GM18498 (cell line): Measurements from ENCODE around the gene SMYD3.

Experiments
- ATAC-seq: cut with Tn5 transposase; IDR thresholded peaks from one replicate; pipeline ENCODE4 v1.9.1; 2021; ENCODE audit warnings: mild to moderate bottlenecking, moderate library complexity; ENCODE audit not compliant: unreplicated experiment

Gene SMYD3

DNA sequence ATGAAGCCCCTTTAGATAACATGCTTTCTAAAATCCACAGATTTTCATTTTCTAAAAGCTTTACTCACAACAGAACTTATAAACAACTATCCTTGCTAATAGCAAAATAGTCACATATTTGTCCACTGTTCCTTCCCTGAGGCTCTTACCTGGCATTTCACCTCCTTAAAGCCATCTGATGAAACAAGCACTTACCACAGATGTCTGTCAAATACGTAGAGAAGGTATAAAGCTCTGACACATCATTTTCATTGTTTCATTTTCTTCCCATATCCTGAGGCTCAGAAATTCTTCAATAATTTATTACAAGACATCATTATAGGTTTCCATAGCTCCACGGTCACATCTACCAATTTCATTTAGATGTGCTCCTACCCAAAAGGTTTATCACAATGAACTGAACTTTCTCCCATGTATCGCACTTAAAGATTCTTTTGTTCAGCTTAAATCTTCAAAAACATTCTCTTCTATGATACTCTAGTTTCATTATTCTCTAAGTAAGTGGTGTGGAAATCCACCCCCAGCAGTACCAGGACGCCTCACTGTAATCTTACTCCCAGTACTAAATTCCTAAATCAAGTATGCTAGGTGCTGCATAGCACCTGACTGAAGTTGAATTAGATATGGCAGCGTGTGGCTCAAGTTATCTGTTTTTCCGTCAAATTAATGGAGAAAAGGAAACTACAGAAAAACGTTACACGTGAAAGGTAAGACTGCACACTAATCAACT, 569.6 kb downstream of the SMYD3 start:
- ATAC-seq: no peak

DNA sequence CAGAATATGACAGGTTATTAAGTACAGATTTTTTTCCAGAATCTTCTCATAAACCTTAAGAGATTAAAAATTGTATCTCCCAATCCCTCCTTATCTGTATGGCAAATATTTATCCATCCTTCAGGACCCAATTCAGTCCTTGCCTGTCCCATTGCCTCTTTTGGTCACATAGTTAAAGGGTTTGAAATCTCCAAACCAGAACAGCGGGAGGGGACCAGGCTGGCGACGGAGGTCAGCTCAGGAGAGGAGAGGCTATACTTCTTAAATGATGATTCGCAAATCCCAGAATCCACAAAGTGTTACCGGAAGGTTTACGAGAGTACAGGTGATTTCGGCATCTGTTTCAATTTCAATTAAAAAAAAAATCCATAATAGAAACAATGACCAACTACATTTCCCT, 572.7 kb downstream of the SMYD3 start:
- no peak for ATAC-seq

DNA sequence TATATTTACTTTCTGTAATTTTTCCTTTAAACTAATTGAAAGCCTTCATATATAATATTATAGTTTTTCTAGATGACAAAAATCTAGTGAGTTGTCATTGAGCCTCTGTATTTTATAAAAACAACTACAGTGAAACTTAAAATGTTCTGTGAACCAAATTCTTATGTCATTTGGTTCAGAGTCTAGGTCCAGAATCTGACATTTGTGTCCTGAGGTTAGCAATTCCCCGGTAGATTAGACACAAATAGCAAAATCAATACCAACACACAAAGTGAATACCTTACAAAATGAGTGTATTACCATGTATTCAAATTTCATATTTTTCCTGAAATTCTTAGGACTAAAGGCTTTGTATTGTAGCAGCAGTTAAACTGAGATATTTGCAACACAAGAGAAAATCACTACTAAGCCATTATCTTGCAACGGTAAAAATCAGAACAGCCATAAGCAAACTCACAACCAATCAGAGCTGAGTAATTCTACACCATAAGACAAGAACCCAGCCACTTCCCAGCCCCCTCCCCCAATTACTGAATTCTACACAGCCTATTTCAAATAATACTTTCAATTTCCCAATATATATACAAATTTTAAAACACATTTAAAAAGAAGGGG, 573.5 kb downstream of the SMYD3 start:
- ATAC-seq: no peak

DNA sequence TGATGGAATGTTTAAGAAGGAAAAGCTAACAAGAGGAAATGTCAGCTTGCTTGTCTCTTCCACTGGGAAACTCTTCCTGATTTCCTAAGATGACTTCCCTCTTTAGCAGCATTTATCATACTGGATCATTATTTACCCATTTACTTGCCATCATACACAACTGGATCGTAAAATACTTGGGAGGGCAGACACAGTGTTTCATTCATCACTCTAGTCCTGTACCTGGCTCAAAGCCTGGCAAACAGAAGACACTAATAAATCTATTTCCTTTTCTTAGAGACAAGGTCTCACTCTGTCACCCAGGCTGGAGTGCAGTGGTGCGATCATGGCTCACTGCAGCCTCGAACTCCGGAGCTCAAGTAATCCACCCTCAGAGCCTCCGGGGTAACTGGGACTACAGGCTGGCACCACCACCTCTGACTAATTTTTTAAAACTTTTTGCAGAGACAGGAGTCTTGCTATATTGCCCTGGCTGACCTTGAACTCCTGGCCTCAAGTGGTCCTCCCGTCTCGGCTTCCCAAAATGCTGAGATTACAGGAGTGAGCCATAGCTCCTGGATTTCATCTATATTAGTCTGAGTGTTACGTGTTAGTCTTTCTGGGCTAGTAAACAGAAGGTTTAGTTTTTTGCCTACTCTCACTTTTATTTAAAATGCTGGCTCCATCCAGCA, 574.6 kb downstream of the SMYD3 start:
- ATAC-seq: no peak

DNA sequence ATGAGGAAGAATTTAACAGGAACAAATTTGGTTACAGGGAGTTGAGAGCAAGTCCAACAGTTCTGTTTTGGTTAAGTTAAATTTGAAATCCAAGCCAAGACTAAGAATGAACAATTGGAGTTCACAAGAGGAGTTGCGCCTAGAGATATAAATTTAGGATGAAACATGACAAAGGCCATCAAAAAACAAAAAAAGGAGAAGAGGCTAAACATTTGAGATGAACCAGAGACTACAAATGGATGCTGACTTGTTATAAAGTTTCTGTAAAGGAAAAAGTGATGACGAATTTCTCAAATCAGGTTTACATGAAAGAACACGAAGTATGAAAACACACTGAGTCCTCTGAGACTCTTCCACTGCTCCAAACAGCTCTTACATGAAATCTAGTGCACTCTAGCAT, 575.6 kb downstream of the SMYD3 start:
- no peak for ATAC-seq

DNA sequence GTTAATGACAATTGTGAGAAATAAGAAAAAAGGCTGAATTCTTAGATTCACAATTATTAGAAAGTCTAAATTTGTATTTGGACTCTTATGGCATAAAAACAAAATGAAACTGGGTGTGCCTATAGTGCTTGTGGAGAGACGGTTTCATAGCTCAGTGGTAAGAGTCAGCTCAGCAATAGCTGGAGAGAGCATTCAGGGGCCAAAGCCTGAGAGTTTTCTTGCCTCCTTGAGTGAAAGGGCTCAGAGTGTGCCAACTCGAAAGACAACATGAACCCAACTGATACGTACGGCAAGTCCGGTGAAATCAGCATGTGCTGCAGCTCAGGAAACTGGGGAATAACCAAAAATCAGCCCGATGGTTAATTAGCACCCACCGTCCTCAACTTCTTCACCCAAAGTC, 577.9 kb downstream of the SMYD3 start:
- ATAC-seq: no peak

DNA sequence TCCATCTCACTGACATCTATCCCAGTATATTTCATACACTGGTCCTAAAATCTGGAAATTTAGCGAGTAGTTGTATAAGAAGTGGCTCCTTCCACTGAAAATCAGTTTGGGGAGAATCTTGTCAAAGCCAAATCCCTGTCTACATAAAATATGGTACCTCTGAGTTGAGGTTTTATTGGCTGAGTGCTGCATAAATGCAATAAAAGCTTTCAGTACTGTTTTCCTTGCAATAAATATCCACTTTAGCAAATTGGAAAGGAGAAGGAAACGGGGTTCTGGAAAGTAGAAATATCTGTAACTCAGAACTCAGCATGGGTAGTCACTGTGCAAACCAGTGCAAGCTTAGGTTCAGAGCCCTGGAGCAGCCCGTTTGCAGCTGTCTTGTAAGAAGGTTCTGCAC, 580.2 kb downstream of the SMYD3 start:
- no peak for ATAC-seq

DNA sequence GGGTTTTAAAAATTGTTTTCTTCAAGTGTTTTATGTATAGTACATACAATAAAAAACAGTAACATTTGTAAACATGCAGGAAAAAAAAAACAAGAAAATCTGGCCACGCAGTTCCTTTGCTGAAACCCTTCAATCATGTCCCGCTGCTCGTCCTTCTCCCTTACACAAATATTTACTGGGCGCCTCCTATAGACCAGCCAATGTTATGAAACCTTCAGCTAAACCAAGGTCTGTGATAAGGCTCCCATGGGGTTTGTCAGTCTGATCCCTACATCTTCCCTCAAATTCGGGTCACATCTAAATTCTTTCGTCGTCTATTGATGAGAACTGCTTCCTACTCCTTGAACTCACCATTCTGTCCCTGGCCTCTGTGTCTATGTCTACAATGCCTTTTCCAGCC, 583.9 kb downstream of the SMYD3 start:
- ATAC-seq: no peak

DNA sequence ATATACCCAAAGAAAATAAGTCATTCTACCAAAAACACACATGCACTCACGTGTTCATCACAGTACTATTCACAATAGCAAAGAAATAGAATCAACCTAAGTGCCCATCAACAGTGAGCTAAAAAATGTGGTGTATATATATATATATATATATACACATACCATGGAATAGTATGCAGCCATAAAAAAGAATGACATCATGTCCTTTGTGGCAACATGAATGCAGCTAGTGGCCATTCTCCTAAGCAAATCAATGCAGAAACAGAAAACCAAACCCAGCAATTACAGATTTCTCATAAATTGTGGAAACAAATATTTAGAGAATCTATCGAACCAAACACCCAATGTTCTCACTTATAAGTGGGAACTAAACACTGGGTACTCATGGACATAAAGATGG, 585.7 kb downstream of the SMYD3 start:
- ATAC-seq: no peak

DNA sequence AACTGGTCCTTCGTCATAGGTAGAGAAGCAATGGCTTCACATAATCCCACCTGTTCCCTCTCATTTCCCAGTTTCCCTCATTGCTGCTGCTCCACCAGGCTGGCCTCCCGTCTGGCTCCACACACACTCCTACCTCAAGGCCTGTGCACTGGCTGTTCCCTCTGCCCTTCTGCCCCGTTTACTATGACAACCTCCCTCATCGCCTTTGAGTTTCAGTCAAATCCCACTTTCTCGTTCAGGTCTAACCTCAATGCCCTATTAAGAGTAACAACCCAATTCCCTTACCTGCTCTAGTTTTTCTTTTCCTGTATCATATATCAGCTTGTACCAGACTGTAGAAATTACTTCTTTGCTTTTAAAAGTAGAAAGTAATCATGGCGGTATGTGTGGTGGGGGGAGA, 589.7 kb downstream of the SMYD3 start:
- ATAC-seq: no peak

DNA sequence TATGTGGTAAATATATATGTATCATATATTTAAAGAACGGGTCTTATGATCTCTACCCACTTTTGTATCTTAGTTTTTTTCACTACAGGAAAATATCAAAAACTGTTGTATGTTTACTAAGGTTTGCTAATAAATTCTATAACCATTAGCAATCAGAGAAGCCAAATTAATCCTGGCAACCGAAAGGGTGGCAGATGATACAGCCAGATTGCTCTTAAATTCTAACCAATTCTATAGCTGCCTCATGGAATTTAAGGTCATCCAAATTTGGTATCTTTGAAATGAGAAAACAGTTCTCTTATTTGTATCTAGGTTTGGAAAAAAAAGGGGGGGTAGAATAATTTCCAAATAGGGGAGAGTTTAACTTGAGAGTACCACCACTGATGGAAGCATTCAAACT, 591.2 kb downstream of the SMYD3 start:
- no peak for ATAC-seq

DNA sequence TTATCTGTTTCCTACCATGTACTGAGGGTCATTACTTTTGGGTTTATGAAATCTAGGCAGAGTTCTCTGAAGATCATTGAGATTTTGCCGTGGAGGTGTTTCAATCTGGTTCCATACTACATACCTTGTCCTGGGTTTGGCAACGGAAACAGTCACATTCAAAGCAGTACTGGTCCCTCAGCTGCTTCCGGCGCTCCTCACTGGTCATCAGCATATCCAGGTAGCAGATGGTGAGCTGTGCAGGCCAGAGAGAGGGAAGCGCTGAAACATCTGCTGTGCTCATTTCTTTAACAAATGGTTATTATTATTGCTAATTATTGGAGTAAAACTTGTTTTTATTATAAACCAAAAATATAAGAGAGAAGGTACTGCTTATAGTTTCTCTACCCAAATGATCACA, 591.7 kb downstream of the SMYD3 start:
- ATAC-seq: no peak

DNA sequence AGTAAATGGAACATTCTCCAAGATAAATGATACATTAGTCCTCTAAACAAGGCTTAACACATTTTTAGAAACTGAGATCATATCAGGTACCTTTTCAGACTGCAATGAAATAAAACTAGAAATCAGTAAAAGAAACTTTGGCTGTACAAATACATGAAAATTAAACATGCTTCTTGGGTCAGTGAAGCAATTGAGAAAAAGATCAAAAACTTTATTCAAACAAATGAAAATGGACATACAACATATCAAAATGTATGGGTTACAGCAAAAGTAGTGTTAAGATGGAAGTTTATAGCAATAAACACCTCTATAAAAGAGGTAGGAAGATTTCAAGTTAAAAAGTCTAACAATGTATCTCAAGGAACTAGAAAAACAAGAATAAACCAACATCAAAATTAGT, 598.5 kb downstream of the SMYD3 start:
- ATAC-seq: no peak

DNA sequence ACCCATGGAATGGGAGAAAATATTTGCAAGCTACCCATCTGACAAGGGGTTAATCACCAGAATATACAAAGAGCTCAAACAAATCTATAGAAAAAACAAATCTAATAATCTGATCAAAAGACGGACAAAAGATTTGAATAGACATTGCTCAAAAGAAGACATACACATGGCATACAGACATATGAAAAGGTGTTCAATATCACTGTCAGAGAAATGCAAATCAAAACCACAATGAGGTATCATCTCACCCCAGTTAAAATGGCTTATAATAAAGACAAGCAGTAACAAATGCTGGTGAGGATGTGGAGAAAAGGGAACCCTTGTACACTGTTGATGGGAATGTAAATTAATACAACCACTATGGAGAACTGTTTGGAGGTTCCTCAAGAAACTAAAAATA, 600.9 kb downstream of the SMYD3 start:
- ATAC-seq: no peak

DNA sequence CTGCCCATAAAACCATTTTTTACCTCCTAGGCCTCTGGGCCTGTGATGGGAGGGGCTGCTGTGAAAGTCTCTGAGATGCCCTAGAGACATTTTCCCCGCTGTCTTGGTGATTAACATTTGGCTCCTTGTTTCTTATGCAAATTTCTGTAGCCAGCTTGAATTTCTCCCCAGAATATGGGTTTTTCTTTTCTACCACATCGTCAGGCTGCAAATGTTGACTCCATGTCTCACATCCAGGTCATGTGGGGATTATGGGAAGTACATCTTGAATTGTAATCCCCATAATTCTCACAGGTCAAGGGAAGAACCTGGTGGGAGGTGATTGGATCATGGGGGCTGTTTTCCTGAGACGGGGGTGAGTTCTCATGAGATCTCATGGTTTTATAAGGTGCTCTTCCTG, 603.2 kb downstream of the SMYD3 start:
- ATAC-seq: no peak

DNA sequence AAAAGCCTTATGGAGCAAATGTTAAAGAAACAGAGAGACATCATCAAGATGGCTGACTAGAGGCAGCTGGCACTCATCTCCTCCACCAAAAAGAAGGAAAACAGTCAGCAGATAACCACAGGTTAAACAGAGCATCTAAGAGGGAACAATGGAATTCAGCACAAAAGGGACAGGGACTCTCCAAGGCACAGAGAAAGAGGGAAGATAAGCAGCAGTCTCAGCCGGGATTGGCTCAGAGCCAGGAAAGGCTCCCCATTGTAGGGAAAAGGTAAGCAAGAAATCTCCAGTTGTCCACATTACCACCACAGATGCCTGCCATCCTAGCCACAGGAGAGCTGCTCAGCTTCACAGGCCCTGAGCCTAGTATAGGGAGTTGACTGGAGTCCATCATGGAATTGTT, 605.5 kb downstream of the SMYD3 start:
- no peak for ATAC-seq

DNA sequence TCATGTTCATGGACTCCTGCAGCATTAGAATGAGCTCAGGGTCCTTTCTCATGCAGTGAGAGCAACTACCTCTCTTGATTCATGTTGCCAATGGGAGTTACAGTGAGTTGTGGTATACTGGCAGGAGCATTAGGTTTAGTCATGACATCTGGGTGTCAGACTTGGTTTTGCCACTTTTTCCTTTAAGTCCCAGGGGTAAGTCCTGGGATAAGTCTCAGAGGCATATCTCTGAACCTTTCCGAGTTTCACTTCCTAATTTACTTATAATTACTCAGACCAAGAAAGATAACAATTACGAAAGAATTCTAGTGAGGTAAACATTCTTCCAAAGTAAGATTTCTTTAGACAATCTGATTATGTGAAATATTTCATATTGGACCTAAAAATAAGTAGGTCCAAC, 606.0 kb downstream of the SMYD3 start:
- ATAC-seq: no peak

DNA sequence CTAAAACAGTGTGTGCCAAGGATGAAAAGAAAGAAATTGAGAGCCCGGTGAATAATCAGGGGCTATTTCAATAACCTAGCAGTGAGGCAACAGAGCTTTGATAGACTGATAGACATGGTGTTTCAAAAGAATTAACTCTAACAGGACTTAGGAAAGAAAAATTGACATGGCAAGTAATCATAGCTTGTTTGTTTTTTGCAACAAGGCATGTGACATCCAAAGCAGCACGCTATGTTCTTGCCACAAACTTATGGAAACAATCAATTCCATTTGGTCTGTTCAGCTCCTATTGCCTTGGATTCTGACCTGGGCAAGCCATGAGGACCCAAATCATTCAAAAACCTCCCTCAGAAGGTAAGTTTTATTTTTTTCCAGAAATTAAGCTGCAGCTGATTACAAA, 608.5 kb downstream of the SMYD3 start:
- ATAC-seq: no peak

DNA sequence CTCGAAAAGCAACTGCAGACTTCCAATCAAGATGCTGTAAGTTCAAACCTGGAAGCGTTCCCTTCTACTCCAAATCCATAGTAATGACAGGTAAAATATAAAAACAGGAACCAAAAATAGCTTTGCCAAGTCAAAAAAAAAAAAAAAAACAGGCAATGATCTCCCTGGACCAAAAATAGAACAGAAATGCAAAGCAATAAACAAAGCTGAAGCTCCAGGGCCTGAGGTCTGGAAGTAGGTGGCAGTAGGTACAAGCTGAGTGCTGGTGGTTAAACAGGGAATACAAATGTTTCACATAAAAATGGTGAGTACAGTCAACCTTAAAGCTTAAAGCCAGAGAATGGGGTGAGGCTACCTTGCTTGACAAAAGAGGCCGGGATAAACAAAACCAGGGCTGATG, 610.8 kb downstream of the SMYD3 start:
- ATAC-seq: no peak

DNA sequence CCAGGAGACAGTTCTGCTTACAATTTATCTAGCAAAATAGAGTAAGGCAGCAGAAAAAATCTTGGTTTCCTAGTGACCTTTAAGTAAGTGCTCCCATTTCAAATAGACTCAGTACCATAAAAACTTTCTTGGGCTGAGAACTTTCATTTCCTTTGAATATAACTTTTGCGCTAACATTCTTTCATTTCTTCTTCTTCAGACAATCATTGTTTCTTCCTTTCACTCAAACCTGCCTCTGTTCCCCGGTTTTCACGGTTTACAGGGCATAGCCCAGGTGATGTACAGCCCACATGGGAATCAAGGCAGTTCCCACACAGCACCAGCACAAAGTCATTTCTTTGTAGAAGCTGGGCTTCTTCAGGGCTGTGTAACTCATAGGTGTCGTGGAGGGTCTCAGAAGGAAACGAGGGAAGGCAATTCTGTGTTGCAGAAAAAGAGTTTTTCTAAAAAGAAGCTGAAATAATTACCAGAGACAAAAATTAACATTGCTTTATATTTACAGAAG, 611.6 kb downstream of the SMYD3 start:
- no peak for ATAC-seq

DNA sequence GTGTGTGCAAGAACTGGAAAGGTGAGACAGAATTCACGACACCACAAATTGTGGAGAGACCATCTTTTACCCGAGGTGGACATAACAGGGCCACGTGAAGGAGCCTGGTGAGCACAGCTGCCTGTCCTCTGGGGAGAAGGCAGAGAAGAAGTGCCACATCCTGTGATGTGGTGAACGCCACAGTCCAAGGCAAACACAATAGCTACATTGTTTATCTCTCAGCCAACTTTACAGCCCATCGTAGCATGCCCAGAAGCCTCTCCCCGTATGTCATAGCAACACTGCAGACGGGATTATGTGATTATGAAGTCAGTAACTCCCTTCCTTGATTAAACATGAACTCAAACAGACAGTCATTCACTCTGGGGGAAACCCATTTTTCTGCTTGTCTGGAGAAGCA, 612.2 kb downstream of the SMYD3 start:
- ATAC-seq: no peak

DNA sequence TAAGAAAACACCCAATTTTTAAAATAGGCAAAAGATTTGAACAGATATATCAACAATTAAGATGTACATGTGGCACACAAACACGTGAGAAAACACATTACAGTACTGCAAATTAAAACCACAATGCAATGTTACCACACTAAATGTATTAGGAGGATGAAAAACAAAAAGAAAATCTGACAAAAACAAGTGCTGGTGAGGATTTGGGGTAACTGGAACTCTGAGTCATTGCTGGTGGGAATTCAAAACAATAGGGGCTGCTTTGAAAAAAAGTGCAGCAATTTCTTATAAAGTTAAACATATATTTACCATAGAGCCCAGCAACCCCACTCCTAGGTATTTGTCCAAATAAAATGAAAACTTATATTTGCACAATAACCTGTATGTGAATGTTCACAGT, 614.1 kb downstream of the SMYD3 start:
- no peak for ATAC-seq
